Immature natural killer cell (primary cell): ENCODE results near the gene CBLB. TPM values are rescaled to one million over a fixed set of nuclear protein-coding genes. Genes with fewer than 3 reads are reported as not detected.

Experiments
- DNase-seq, 3 donors: peaks; one replicate each; pipeline ENCODE4 v3.0.0; 2022; ENCODE audit warnings: mixed read lengths in 1 of 3
- H3K27ac Mint-ChIP-seq, 6 donors: one replicate each; pipeline ENCODE4 v1.8.0; 2020; ENCODE audit warnings: mixed read lengths in 6 of 6, mild to moderate bottlenecking in 5 of 6, inconsistent platforms in 4 of 6, moderate library complexity in 3 of 6
- H3K27me3 Mint-ChIP-seq, 3 donors: one replicate each; pipeline ENCODE4 v1.8.0; 2020 to 2021; ENCODE audit warnings: low read depth in 3 of 3, mild to moderate bottlenecking in 3 of 3, mixed read lengths in 3 of 3, moderate library complexity in 3 of 3, inconsistent platforms in 1 of 3
- H3K36me3 Mint-ChIP-seq, 3 donors: one replicate each; pipeline ENCODE4 v1.8.0; 2020; ENCODE audit warnings: mixed read lengths in 3 of 3, inconsistent platforms in 2 of 3, mild to moderate bottlenecking in 2 of 3
- H3K4me1 Mint-ChIP-seq, 2 donors: one replicate each; pipeline ENCODE4 v1.8.0; 2020; ENCODE audit warnings: inconsistent platforms in 2 of 2, mild to moderate bottlenecking in 2 of 2, mixed read lengths in 2 of 2, moderate library complexity in 1 of 2
- H3K4me3 Mint-ChIP-seq, 5 donors: one replicate each; pipeline ENCODE4 v1.8.0; 2020; ENCODE audit warnings: mild to moderate bottlenecking in 5 of 5, mixed read lengths in 5 of 5, inconsistent platforms in 3 of 5, moderate library complexity in 3 of 5
- H3K9me3 Mint-ChIP-seq, 6 donors: one replicate each; pipeline ENCODE4 v1.8.0; 2020; ENCODE audit warnings: mild to moderate bottlenecking in 6 of 6, mixed read lengths in 6 of 6, inconsistent platforms in 4 of 6, moderate library complexity in 3 of 6
- polyA plus RNA-seq, 3 donors: library from polyadenylated mRNA; unstranded; fragments of 300-500 nt; fragmentation: Illumina TruSeq; gene quantifications; one replicate each; pipeline ENCODE4 v1.2.3, GENCODE V29; 2021

The CBLB gene
- polyA plus RNA-seq, 3 donors from 2014 or later, result 27.7 to 62.4 (median 31.5) TPM

GRCh38 chr3:105866656-105867653 is 1.9 kb downstream of the CBLB start:
- peak overlapping the region; percentile 97 to 100 (median 98) for H3K4me3 Mint-ChIP-seq
- H3K9me3 Mint-ChIP-seq, result no peaks in the 10 kb centered on the region
- peaks cover 19 to 54% of the 10 kb centered on the region in 2 donors for H3K4me1 Mint-ChIP-seq
- peak; percentile 55 to 65 (median 64) for DNase-seq
- H3K36me3 Mint-ChIP-seq, result peaks cover 9 to 17% (median 13%) of the 10 kb centered on the region in 3 donors
- H3K27me3 Mint-ChIP-seq, result peaks cover 4 to 14% (median 6%) of the 10 kb centered on the region in 3 donors
- peak overlapping the region; percentile 89 to 100 (median 97) for H3K27ac Mint-ChIP-seq

- Mint-ChIP-seq H3K27me3 (peaks cover 4 to 14% (median 6%) of the 10 kb centered on the region in 3 donors), H3K27ac (peak overlapping the region; percentile 89 to 100 (median 97)), H3K36me3 (peaks cover 9 to 17% (median 13%) of the 10 kb centered on the region in 3 donors), H3K9me3 (no peaks in the 10 kb centered on the region), H3K4me1 (peaks cover 19 to 54% of the 10 kb centered on the region in 2 donors), H3K4me3 (peak overlapping the region; percentile 97 to 100 (median 98))
- no peak for DNase-seq
Observed at GRCh38 chr3:105865867-105866350, 2.9 kb downstream of the CBLB start.

GRCh38 chr3:105865016-105865623 is 3.7 kb downstream of the CBLB start:
- Mint-ChIP-seq H3K4me3 (peak overlapping the region; percentile 97 to 100 (median 98)), H3K27me3 (peaks cover 4 to 14% (median 6%) of the 10 kb centered on the region in 3 donors), H3K4me1 (peaks cover 18 to 55% of the 10 kb centered on the region in 2 donors)

GRCh38 chr3:105864212-105864611 is 4.6 kb downstream of the CBLB start:
- Mint-ChIP-seq H3K4me3 (peak overlapping the region; percentile 97 to 100 (median 98)), H3K4me1 (peaks cover 14 to 49% of the 10 kb centered on the region in 2 donors)

More at GRCh38 chr3:105865016-105865623, 3.7 kb downstream of the CBLB start:
- DNase-seq, result no peak
- Mint-ChIP-seq H3K27ac (peak overlapping the region; percentile 31 to 96 (median 75)), H3K36me3 (peaks cover 9 to 17% (median 14%) of the 10 kb centered on the region in 3 donors), H3K9me3 (no peaks in the 10 kb centered on the region)

GRCh38 chr3:105863608-105864007 is 5.2 kb downstream of the CBLB start:
- Mint-ChIP-seq H3K9me3 (no peaks in the 10 kb centered on the region), H3K27me3 (peaks cover 0 to 7% (median 3%) of the 10 kb centered on the region in 3 donors), H3K4me3 (peak overlapping the region; percentile 97 to 100 (median 98)), H3K4me1 (peaks cover 16 to 49% of the 10 kb centered on the region in 2 donors), H3K27ac (peak overlapping the region in 3 of 6 donors; percentile 29 to 96 (median 64)), H3K36me3 (peaks cover 9 to 25% (median 17%) of the 10 kb centered on the region in 3 donors)
- no peak for DNase-seq

More at GRCh38 chr3:105864212-105864611, 4.6 kb downstream of the CBLB start:
- Mint-ChIP-seq H3K27me3 (peaks cover 3 to 12% (median 5%) of the 10 kb centered on the region in 3 donors), H3K27ac (peak overlapping the region; percentile 9 to 96 (median 64)), H3K9me3 (no peaks in the 10 kb centered on the region), H3K36me3 (peaks cover 9 to 21% (median 17%) of the 10 kb centered on the region in 3 donors)
- DNase-seq, result no peak

- no peak overlapping the region for H3K4me3 Mint-ChIP-seq
Observed at GRCh38 chr3:105862217-105862616, 6.6 kb downstream of the CBLB start.

GRCh38 chr3:105860641-105861040 is 8.2 kb downstream of the CBLB start:
- no peak overlapping the region for H3K27ac Mint-ChIP-seq
- H3K27me3 Mint-ChIP-seq, result no peaks in the 10 kb centered on the region
- H3K4me1 Mint-ChIP-seq, result peaks cover 43 to 52% of the 10 kb centered on the region in 2 donors
- peaks cover 12 to 24% (median 16%) of the 10 kb centered on the region in 3 donors for H3K36me3 Mint-ChIP-seq
- no peak for DNase-seq
- H3K9me3 Mint-ChIP-seq, result no peaks in the 10 kb centered on the region
- no peak overlapping the region for H3K4me3 Mint-ChIP-seq

More at GRCh38 chr3:105862217-105862616, 6.6 kb downstream of the CBLB start:
- Mint-ChIP-seq H3K9me3 (no peaks in the 10 kb centered on the region), H3K36me3 (peaks cover 9 to 30% (median 21%) of the 10 kb centered on the region in 3 donors), H3K27me3 (peaks cover 0 to 3% (median 0%) of the 10 kb centered on the region in 3 donors), H3K4me1 (peaks cover 27 to 54% of the 10 kb centered on the region in 2 donors), H3K27ac (no peak overlapping the region)
- DNase-seq, result no peak

- H3K4me3 Mint-ChIP-seq, result peak overlapping the region in 3 of 5 donors; percentile 4 to 33 (median 8)
- peaks cover 15 to 28% (median 17%) of the 10 kb centered on the region in 3 donors for H3K36me3 Mint-ChIP-seq
- no peak for DNase-seq
- peak overlapping the region in 5 of 6 donors; percentile 8 to 72 (median 61) for H3K27ac Mint-ChIP-seq
- H3K9me3 Mint-ChIP-seq, result no peaks in the 10 kb centered on the region
- H3K4me1 Mint-ChIP-seq, result peaks cover 47 to 69% of the 10 kb centered on the region in 2 donors
- no peaks in the 10 kb centered on the region for H3K27me3 Mint-ChIP-seq
Observed at GRCh38 chr3:105858017-105858416, 10.8 kb downstream of the CBLB start.

GRCh38 chr3:105857601-105858000 is 11.2 kb downstream of the CBLB start:
- H3K27ac Mint-ChIP-seq, result peak overlapping the region in 5 of 6 donors; percentile 8 to 72 (median 61)
- H3K27me3 Mint-ChIP-seq, result peaks cover 0 to 4% (median 0%) of the 10 kb centered on the region in 3 donors
- no peaks in the 10 kb centered on the region for H3K9me3 Mint-ChIP-seq
- peak overlapping the region in 4 of 5 donors; percentile 4 to 33 (median 18) for H3K4me3 Mint-ChIP-seq
- H3K36me3 Mint-ChIP-seq, result peaks cover 15 to 32% (median 17%) of the 10 kb centered on the region in 3 donors
- H3K4me1 Mint-ChIP-seq, result peaks cover 50 to 72% of the 10 kb centered on the region in 2 donors
- no peak for DNase-seq

- Mint-ChIP-seq H3K4me3 (peak overlapping the region in 2 of 5 donors; percentile 11 to 45), H3K36me3 (peaks cover 19 to 34% (median 21%) of the 10 kb centered on the region in 3 donors), H3K27ac (no peak overlapping the region), H3K27me3 (peaks cover 0 to 4% (median 0%) of the 10 kb centered on the region in 3 donors), H3K4me1 (peaks cover 51 to 78% of the 10 kb centered on the region in 2 donors), H3K9me3 (no peaks in the 10 kb centered on the region)
- DNase-seq, result no peak
Observed at GRCh38 chr3:105856605-105857004, 12.2 kb downstream of the CBLB start.

GRCh38 chr3:105853801-105854432 is 14.9 kb downstream of the CBLB start:
- DNase-seq, result no peak

GRCh38 chr3:105851582-105851981 is 17.2 kb downstream of the CBLB start:
- H3K27me3 Mint-ChIP-seq, result peaks cover 0 to 4% (median 3%) of the 10 kb centered on the region in 3 donors
- no peaks in the 10 kb centered on the region for H3K9me3 Mint-ChIP-seq
- peak overlapping the region; percentile 46 to 90 (median 80) for H3K27ac Mint-ChIP-seq
- no peak for DNase-seq
- peak overlapping the region in 2 of 5 donors; percentile 57 to 65 for H3K4me3 Mint-ChIP-seq
- H3K36me3 Mint-ChIP-seq, result peaks cover 26 to 46% (median 26%) of the 10 kb centered on the region in 3 donors
- H3K4me1 Mint-ChIP-seq, result peaks cover 73 to 95% of the 10 kb centered on the region in 2 donors

More at GRCh38 chr3:105853801-105854432, 14.9 kb downstream of the CBLB start:
- Mint-ChIP-seq H3K4me3 (peak overlapping the region in 4 of 5 donors; percentile 29 to 73 (median 42)), H3K4me1 (peaks cover 64 to 90% of the 10 kb centered on the region in 2 donors), H3K27me3 (peaks cover 0 to 4% (median 0%) of the 10 kb centered on the region in 3 donors), H3K9me3 (no peaks in the 10 kb centered on the region), H3K27ac (peak overlapping the region; percentile 2 to 75 (median 52)), H3K36me3 (peaks cover 26 to 48% (median 30%) of the 10 kb centered on the region in 3 donors)
